Muscle layer of colon (tissue), 2 donors: ENCODE measurements around the gene ABLIM3.

Experiments used
- H3K27ac ChIP-seq: one replicate; pipeline ENCODE4 v1.7.0; 2013; ENCODE audit warnings: low read depth, mild to moderate bottlenecking, low read length, moderate library complexity
- H3K27me3 ChIP-seq, 2 donors: one replicate each; pipeline ENCODE4 v1.7.0; 2013; ENCODE audit warnings: low read length in 2 of 2, mild to moderate bottlenecking in 2 of 2; ENCODE audit not compliant: insufficient read depth in 2 of 2, control insufficient read depth in 1 of 2
- H3K36me3 ChIP-seq: one replicate; pipeline ENCODE4 v1.7.0; 2013; ENCODE audit warnings: mild to moderate bottlenecking, low read length; ENCODE audit not compliant: insufficient read depth
- H3K4me1 ChIP-seq: one replicate; pipeline ENCODE4 v1.7.0; 2013; ENCODE audit warnings: mild to moderate bottlenecking, low read length; ENCODE audit not compliant: insufficient read depth
- H3K4me3 ChIP-seq, 2 donors: one replicate each; pipeline ENCODE4 v1.7.0; 2013; ENCODE audit warnings: low read length in 2 of 2, low read depth in 1 of 2, mild to moderate bottlenecking in 1 of 2, moderate library complexity in 1 of 2
- H3K9ac ChIP-seq: one replicate; pipeline ENCODE4 v1.7.0; 2013; ENCODE audit warnings: low read length
- H3K9me3 ChIP-seq: one replicate; pipeline ENCODE4 v1.7.0; 2013; ENCODE audit warnings: mild to moderate bottlenecking, low read length
- donor health status: abdominal sarcoma.
- donor health status: Adenocarcinoma of cecum.

The ABLIM3 gene

DNA sequence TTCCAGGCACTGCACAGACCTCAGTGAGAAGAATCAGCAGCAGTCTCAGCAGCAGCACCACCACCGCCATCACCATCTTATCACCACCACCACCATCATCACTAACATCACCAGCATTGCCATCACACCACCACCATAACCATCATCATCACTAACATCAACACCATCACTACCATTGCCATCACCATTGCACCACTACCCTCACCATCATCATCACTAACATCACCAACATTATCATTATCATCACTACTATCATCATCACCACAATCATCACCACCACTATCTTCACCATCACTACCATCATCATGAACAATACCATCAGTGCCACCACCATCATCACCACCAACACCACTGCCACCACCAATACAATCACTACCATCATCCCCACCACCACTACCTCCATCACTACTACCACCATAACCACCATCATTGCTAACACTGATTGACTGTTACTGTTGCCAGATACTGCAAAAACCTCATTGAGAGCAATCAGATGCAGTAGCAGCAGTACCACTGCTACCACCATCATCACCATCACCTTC is 61.7 kb downstream of the ABLIM3 start:
- Histone ChIP-seq H3K4me1 (no peaks in the 10 kb centered on the region), H3K27me3 (no peaks in the 10 kb centered on the region), H3K9me3 (no peaks in the 10 kb centered on the region), H3K36me3 (no peaks in the 10 kb centered on the region), H3K27ac (no peak overlapping the region), H3K4me3 (no peak overlapping the region), H3K9ac (no peak overlapping the region)

DNA sequence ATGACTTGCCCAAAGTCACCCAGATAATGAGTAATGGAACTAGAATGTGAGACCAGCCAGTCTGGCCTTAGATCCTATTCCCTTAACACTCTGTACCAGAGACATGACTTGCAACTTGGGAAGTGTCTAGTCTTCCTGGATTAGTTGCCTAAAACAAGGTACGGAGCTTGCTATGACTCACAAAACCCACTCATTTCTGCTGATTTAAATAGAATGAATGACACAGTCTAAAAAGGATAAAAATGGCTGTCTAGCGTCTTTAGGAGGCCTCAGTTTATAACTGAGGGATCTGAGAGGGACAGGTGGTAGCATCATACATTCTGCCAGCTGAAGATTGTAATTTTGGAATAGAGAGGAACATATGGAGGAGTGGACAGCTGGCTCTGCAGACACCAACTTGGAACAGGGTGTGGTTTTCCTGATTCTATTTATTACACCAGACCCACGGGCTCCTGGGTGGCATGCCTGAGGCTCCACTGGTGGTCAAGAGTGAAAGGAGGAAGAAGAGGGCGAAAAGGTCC is 62.7 kb downstream of the ABLIM3 start:
- Histone ChIP-seq H3K4me3 (no peak overlapping the region), H3K4me1 (no peaks in the 10 kb centered on the region), H3K36me3 (no peaks in the 10 kb centered on the region), H3K27ac (no peak overlapping the region), H3K9me3 (no peaks in the 10 kb centered on the region), H3K27me3 (no peaks in the 10 kb centered on the region), H3K9ac (no peak overlapping the region)

DNA sequence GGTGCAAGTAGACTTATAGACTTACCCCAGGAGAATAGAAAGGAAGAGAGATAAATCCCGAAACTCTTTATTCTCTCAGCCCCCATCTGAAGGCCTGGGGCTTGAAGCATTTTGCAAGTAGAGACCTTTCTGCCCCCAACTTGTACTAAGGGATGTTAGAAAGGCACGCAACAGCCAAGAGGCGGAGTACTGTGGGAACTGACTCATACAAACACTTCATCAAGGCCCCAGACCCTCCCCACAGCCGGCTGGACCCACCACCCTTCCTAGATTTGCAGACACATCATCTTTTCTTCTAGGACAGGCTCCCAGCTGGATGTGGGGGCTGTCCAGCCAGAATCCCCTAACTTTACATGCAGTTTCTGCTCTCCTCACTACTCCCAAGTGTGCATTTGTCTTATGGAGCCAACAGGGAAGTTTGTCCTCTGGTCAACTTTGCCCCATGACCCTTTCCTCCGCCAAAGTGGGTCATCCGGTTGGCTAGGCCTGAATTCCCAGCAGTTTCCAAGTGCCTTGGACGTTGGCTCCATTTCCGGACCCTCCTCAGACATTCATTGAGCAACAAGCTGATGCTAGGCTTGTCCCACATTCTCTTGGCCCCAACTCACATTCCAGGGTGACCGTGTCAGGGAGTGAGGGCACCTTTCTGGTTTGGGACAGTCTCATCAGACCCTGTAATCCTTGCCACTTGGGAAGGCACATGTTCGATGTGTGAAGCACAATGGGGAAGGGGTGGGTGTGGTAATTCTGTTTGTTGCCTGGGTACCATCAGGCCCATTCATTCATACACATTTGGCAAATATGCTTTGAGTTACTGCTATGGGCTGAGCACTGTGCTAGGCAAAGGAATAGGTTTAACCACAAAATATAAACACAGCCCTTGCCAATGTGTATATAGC is 64.6 kb downstream of the ABLIM3 start:
- no peak overlapping the region for H3K9ac ChIP-seq
- H3K4me3 ChIP-seq, result no peak overlapping the region
- no peaks in the 10 kb centered on the region for H3K4me1 ChIP-seq
- H3K27me3 ChIP-seq, result no peaks in the 10 kb centered on the region
- H3K36me3 ChIP-seq, result no peaks in the 10 kb centered on the region
- no peaks in the 10 kb centered on the region for H3K9me3 ChIP-seq
- H3K27ac ChIP-seq, result no peak overlapping the region

DNA sequence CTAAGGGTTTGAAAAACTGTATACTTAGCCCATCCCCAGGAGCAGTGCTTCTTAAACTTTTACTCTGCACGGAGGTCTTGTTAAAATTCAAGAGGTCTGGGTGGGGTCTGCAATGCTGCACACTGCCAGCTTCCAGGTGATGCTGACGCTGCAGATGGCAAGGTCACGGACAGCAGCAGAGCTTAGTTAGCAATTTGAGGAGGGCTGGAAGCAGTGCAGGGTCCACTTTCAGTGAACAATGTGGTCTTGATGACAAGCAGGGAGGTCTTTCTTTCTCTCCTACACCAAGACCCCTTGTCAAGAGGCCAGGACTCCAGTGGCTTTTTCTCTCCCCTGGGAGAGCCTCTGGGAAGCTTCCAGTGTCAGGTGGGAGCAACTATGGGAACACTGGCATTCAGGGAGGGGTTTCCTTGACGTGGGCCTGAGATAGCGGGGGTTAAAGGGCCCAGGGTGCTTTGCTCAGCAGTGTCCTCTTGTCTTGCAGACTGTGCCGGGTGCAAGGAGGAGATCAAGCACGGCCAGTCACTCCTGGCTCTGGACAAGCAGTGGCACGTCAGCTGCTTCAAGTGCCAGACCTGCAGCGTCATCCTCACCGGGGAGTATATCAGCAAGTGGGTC is 65.3 kb downstream of the ABLIM3 start:
- Histone ChIP-seq H3K4me1 (no peaks in the 10 kb centered on the region), H3K4me3 (no peak overlapping the region), H3K27ac (no peak overlapping the region)

DNA sequence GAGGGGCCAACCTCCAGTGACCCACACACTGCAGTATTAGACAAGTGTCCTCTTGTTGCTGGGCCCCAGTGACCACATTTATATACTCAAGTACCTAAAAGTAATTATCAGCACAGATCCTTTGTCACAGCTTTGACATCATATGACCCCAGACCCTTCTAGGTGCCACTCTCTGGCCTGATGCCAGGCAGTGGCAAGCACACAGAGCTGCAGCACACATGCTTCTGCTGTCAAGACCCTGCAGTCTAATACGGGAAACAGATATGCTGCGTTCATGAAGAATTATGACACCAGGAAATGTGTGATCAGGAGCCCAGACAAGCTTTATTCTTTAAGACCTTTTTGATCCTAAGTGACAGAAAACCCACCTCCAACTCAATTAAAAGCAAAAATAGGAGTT is 66.5 kb downstream of the ABLIM3 start:
- no peaks in the 10 kb centered on the region for H3K36me3 ChIP-seq
- no peak overlapping the region for H3K9ac ChIP-seq
- no peaks in the 10 kb centered on the region for H3K4me1 ChIP-seq
- H3K4me3 ChIP-seq, result no peak overlapping the region
- no peaks in the 10 kb centered on the region for H3K9me3 ChIP-seq
- no peak overlapping the region for H3K27ac ChIP-seq
- H3K27me3 ChIP-seq, result no peaks in the 10 kb centered on the region

More for the DNA sequence above, 65.3 kb downstream of the ABLIM3 start:
- Histone ChIP-seq H3K36me3 (no peaks in the 10 kb centered on the region), H3K9ac (no peak overlapping the region), H3K9me3 (no peaks in the 10 kb centered on the region), H3K27me3 (no peaks in the 10 kb centered on the region)

DNA sequence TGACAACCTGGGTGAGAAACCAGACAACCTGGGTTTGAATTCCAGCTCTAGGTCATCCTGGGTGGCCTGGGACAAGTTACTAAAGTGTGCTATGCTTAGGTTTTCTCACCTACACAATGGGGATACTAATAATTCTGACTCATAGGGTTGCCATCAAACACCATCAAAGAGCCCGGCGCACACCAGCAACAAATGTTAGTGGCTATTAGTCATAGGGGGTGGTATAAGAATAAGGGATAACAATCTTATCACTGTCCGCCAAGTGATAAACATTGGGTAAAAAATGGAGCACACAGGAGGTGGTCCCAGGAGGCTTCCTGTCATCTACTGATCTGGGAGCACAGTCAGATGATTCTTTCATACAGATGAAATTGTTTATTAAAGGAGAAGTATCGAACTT is 68.9 kb downstream of the ABLIM3 start:
- Histone ChIP-seq H3K36me3 (no peaks in the 10 kb centered on the region), H3K4me1 (no peaks in the 10 kb centered on the region), H3K4me3 (no peak overlapping the region), H3K9ac (no peak overlapping the region), H3K9me3 (no peaks in the 10 kb centered on the region), H3K27ac (no peak overlapping the region), H3K27me3 (no peaks in the 10 kb centered on the region)

DNA sequence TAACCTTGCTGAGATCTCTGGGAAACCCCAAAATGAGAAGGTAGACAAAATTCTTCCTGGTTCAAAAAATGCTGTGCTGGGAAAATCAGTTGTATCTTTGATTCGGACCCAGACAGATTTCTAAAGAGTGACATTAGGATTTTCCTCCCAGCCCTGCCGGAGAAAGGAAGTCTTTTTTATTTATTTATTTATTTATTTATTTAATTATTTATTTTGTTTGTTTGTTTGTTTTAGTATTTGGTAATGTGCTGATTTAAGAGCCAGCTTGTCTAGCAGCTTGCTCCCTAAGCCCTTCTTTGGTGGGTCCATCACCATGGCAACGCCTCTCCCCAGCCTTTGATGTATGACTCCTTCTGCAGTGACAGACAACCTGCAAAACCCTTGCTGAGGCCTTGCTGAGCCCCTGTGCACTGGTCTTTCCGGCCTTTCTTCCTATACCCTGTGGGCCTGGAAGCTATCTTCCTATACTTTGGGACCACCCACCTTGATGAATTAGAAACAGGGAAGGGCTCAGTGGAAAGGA is 69.7 kb downstream of the ABLIM3 start:
- Histone ChIP-seq H3K9ac (no peak overlapping the region), H3K4me3 (no peak overlapping the region), H3K36me3 (no peaks in the 10 kb centered on the region), H3K4me1 (no peaks in the 10 kb centered on the region), H3K9me3 (no peaks in the 10 kb centered on the region), H3K27me3 (no peaks in the 10 kb centered on the region), H3K27ac (no peak overlapping the region)

DNA sequence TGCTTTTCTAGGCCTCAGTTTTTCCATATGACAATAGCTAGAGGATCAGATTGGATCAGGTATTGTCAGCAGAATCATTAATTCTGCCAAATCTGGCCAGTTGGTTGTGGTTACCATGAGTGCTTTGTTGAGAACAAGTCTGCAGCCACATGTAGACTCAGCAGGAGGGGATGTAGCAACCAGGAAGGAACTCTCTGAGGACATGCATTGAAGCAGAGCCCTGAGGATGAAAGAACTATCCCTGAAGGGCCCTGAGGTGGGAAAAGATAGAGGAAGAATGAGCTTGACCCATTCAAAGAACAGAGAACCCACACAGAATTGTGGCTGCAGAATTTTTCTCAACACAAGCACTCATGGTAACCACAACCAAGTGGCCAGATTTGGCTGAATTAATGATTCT is 70.3 kb downstream of the ABLIM3 start:
- Histone ChIP-seq H3K4me3 (no peak overlapping the region), H3K9me3 (no peaks in the 10 kb centered on the region), H3K9ac (no peak overlapping the region), H3K27ac (no peak overlapping the region), H3K27me3 (no peaks in the 10 kb centered on the region), H3K4me1 (no peaks in the 10 kb centered on the region), H3K36me3 (no peaks in the 10 kb centered on the region)

DNA sequence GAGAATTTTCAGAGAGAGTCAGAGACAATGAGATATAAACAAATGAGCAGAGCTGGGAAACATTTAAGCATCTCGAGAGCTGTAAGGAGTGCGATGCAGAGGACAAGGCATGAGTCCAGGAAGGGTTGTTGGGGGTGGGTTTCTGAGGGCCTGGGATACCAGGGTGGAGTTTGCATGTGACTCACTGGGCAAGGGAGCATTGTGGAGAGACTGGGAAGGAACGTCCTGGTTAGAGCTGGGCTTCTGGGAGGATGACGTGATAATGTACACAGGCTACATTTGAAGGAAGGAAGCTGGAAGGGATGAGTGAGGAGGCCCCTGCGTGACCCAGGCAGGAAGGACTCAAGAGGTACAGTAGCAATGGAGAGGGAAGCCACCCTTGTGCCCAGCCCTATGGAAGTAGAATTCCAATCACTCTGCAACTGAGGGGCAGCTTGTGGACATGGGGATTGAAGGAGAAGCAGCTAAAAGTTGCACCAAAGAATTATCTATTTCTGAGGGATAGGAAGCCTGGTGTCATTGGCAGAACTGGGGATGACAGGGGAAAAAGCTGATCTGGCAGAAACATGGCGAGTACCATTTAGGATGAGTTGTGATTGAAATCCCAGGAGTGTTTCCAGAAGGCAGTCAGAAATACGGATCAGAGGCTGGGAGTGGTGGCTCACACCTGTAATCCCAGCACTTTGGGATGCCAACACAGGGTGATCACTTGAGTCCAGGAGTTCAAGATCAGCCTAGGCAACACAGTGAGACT is 71.1 kb downstream of the ABLIM3 start:
- Histone ChIP-seq H3K4me3 (no peak overlapping the region), H3K27ac (no peak overlapping the region), H3K9ac (no peak overlapping the region), H3K36me3 (no peaks in the 10 kb centered on the region), H3K4me1 (peaks cover 2% of the 10 kb centered on the region), H3K27me3 (no peaks in the 10 kb centered on the region), H3K9me3 (no peaks in the 10 kb centered on the region)

DNA sequence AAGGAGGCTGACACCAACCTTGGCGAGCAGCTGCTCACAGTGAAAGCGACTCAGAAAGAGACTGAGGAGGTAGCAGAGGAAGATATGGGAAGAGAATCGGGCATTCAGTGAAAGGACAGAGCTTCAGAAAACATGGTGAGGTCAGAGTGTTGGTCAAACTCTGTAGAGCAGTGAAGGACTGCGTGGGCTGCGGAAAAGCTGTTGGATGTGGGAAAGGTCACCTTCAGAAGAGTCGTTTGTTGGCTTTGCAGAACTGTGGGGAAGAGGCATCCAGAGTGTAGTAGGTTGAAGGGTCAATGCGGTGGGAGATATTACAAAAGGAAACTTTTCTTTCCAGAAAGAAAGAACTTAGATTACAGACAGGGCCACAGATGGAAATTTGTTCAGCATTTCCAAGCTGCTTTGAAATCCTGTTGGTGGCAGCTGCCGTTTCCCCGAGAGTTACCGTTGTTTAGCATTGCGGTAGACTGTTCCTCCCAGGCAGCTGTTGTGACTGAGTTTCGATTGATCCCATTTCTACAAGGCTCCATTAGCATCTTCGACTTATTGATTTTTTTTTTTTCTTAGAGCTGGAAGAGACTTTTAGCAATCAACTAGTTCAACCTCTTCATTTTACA is 72.1 kb downstream of the ABLIM3 start:
- no peaks in the 10 kb centered on the region for H3K36me3 ChIP-seq
- no peak overlapping the region for H3K9ac ChIP-seq
- peaks cover 11% of the 10 kb centered on the region for H3K4me1 ChIP-seq
- no peaks in the 10 kb centered on the region for H3K9me3 ChIP-seq
- no peaks in the 10 kb centered on the region for H3K27me3 ChIP-seq
- H3K27ac ChIP-seq, result no peak overlapping the region
- no peak overlapping the region for H3K4me3 ChIP-seq
